NCI-H69 (cell line): Measurements from ENCODE around the gene GOLGA6L26.
"Not testable (repeated sequence)": the region's sequence is repeated elsewhere in the genome, so short reads cannot be mapped to it uniquely, and the experiment has no call there.

Experiments used
- DNase-seq: peaks from one replicate; lab custom pipeline; 2025; lab: John Stamatoyannopoulos, UW

Gene GOLGA6L26

GRCh38 chr15:23334096-23334495, at the start of gene GOLGA6L26:
TSS of gene GOLGA6L26 (minus strand) at chr15:23334196. CDS start at chr15:23334135, 61 bp downstream.
- DNase-seq, result not testable (repeated sequence)

GRCh38 chr15:23381192-23381591, 47.2 kb upstream of the GOLGA6L26 start:
- DNase-seq, result peak; percentile 33

- DNase-seq, result not testable (repeated sequence)
These were observed 46.7 kb upstream of the GOLGA6L26 start for GRCh38 chr15:23380700-23381099.

- not testable (repeated sequence) for DNase-seq
These were observed 45.0 kb upstream of the GOLGA6L26 start for GRCh38 chr15:23378946-23379345.

- not testable (repeated sequence) for DNase-seq
These were observed 40.2 kb upstream of the GOLGA6L26 start for GRCh38 chr15:23374226-23374625.

GRCh38 chr15:23372891-23373600, 39.0 kb upstream of the GOLGA6L26 start:
- not testable (repeated sequence) for DNase-seq

- no peak for DNase-seq
These were observed 38.3 kb upstream of the GOLGA6L26 start for GRCh38 chr15:23372284-23372683.

GRCh38 chr15:23371868-23372267, 37.9 kb upstream of the GOLGA6L26 start:
- not testable (repeated sequence) for DNase-seq

GRCh38 chr15:23371134-23371533, 37.1 kb upstream of the GOLGA6L26 start:
- DNase-seq, result not testable (repeated sequence)

- DNase-seq, result no peak
These were observed 36.6 kb upstream of the GOLGA6L26 start for GRCh38 chr15:23370578-23370977.

- not testable (repeated sequence) for DNase-seq
These were observed 30.3 kb upstream of the GOLGA6L26 start for GRCh38 chr15:23364261-23364660.

GRCh38 chr15:23362622-23363021, 28.6 kb upstream of the GOLGA6L26 start:
- not testable (repeated sequence) for DNase-seq

GRCh38 chr15:23354448-23354847, 20.5 kb upstream of the GOLGA6L26 start, which contains the start of gene GOLGA8S:
TSS of gene GOLGA8S (plus strand) at chr15:23354748. CDS start at chr15:23354810, 62 bp downstream.
- DNase-seq, result not testable (repeated sequence)

- not testable (repeated sequence) for DNase-seq
These were observed 22.8 kb downstream of the GOLGA6L26 start for GRCh38 chr15:23311233-23311632.

GRCh38 chr15:23305921-23306320, 28.1 kb downstream of the GOLGA6L26 start:
- not testable (repeated sequence) for DNase-seq

GRCh38 chr15:23304805-23305204, 29.2 kb downstream of the GOLGA6L26 start:
- not testable (repeated sequence) for DNase-seq

GRCh38 chr15:23304267-23304666, 29.7 kb downstream of the GOLGA6L26 start:
- not testable (repeated sequence) for DNase-seq

- not testable (repeated sequence) for DNase-seq
These were observed 30.3 kb downstream of the GOLGA6L26 start for GRCh38 chr15:23303654-23304053.

- DNase-seq, result not testable (repeated sequence)
These were observed 30.8 kb downstream of the GOLGA6L26 start for GRCh38 chr15:23303246-23303645.
